B cell (primary cell): ENCODE measurements around the gene MAG. TPM values are rescaled to one million over a fixed set of nuclear protein-coding genes. Genes with fewer than 3 reads are reported as not detected.

Experiments used
- ATAC-seq: fragments of 200-7000 bp; cut with Tn5 transposase; one replicate; pipeline ENCODE4 v1.10.0; 2021; ENCODE audit warnings: low read depth, mild to moderate bottlenecking, moderate number of reproducible peaks, moderate library complexity
- CTCF ChIA-PET: fragments of 350-600 bp; sonication (Branson Sonifier 250); formaldehyde crosslinking; loops from one replicate; lab custom pipeline; 2021; ENCODE audit warnings: antibody characterized with exemption, inconsistent platforms; lab: Charles Lee
- POLR2A ChIA-PET: fragments of 350-600 bp; sonication (Branson Sonifier 250); formaldehyde crosslinking; loops from one replicate; lab custom pipeline; 2021; ENCODE audit warnings: antibody characterized with exemption; lab: Charles Lee
- DNase-seq: peaks from one replicate; pipeline ENCODE4 v3.0.0; 2013
- H2AFZ ChIP-seq: 2 replicates; pipeline ENCODE4 v1.6.1; 2012; ENCODE audit warnings: mild to moderate bottlenecking, low read depth, low read length; ENCODE audit not compliant: insufficient read depth, poor library complexity, severe bottlenecking
- H3K27ac ChIP-seq, 2 donors: 1 replicate in 1 of 2; 2 replicates in 1 of 2; pipeline ENCODE4 v1.5.1; 2012 to 2013; ENCODE audit warnings: low read length in 2 of 2, mild to moderate bottlenecking in 2 of 2, moderate library complexity in 1 of 2
- H3K27me3 ChIP-seq, 4 experiments: fragments of 200-600 bp in 1 of 4; sonication (generic) in 1 of 4; replicated peaks in 1 of 4; 1 replicate in 2 of 4; 2 replicates in 2 of 4; pipeline versions ENCODE4 v1.6.1 to v1.7.0; 2013 to 2016; ENCODE audit warnings: low read length in 3 of 4, mild to moderate bottlenecking in 2 of 4, mixed read lengths in 1 of 4, moderate library complexity in 1 of 4; ENCODE audit not compliant: insufficient read depth in 4 of 4, control insufficient read depth in 3 of 4; ENCODE audit errors: control extremely low read depth in 1 of 4
- H3K36me3 ChIP-seq, 2 experiments: replicated peaks in 1 of 2; 1 replicate in 1 of 2; 2 replicates in 1 of 2; pipeline versions ENCODE4 v1.6.1 to v1.7.1; 2013; ENCODE audit warnings: low read length in 1 of 2; ENCODE audit not compliant: insufficient read depth in 2 of 2, control insufficient read depth in 1 of 2; ENCODE audit errors: control extremely low read depth in 1 of 2, extremely low read depth in 1 of 2
- H3K4me1 ChIP-seq, 2 donors: fragments of 200-600 bp in 1 of 2; sonication (generic) in 1 of 2; 1 replicate in 1 of 2; 2 replicates in 1 of 2; pipeline versions ENCODE4 v1.5.1 to v1.6.1; 2013 to 2017; ENCODE audit warnings: low read length in 2 of 2; ENCODE audit not compliant: control insufficient read depth in 2 of 2, insufficient read depth in 2 of 2
- H3K4me2 ChIP-seq: replicated peaks from 2 replicates; pipeline ENCODE3; 2012; ENCODE audit warnings: mild to moderate bottlenecking, low read depth, low read length; ENCODE audit not compliant: poor library complexity, severe bottlenecking
- H3K4me3 ChIP-seq, 5 experiments: fragments of 200-600 bp in 1 of 5; sonication (generic) in 1 of 5; 1 replicate in 3 of 5; 2 replicates in 2 of 5; pipeline versions ENCODE4 v1.5.1 to v1.7.0; 2011 to 2016; ENCODE audit warnings: low read length in 4 of 5, mild to moderate bottlenecking in 4 of 5, low read depth in 2 of 5, control low read depth in 1 of 5, moderate library complexity in 1 of 5; ENCODE audit not compliant: insufficient read depth in 1 of 5; ENCODE audit errors: control extremely low read depth in 1 of 5, extremely low read depth in 1 of 5
- H3K79me2 ChIP-seq: fragments of 200-600 bp; sonication (generic); one replicate; pipeline ENCODE4 v1.6.0; 2016; ENCODE audit warnings: low read length; ENCODE audit not compliant: control insufficient read depth, insufficient read depth
- H3K9ac ChIP-seq: fragments of 200-600 bp; sonication (generic); 2 replicates; pipeline ENCODE4 v1.6.1; 2017; ENCODE audit warnings: mild to moderate bottlenecking, low read length, moderate library complexity
- H3K9me3 ChIP-seq, 3 donors: one replicate each; pipeline versions ENCODE4 v1.6.1 to v1.7.1; 2013; ENCODE audit warnings: low read length in 2 of 3; ENCODE audit not compliant: control insufficient read depth in 2 of 3, insufficient read depth in 1 of 3; ENCODE audit errors: control extremely low read depth in 1 of 3
- H4K20me1 ChIP-seq: 2 replicates; pipeline ENCODE4 v1.6.0; 2012; ENCODE audit warnings: mild to moderate bottlenecking, low read length; ENCODE audit not compliant: insufficient read depth, control insufficient read depth, poor library complexity, severe bottlenecking
- H3K27ac Mint-ChIP-seq: one replicate; pipeline ENCODE4 v1.8.0; 2021; ENCODE audit warnings: mixed read lengths
- H3K27me3 Mint-ChIP-seq: one replicate; pipeline ENCODE4 v1.8.0; 2021; ENCODE audit warnings: mixed read lengths
- H3K4me1 Mint-ChIP-seq: one replicate; pipeline ENCODE4 v1.8.0; 2021; ENCODE audit warnings: mixed read lengths
- H3K4me3 Mint-ChIP-seq: one replicate; pipeline ENCODE4 v1.8.0; 2021; ENCODE audit warnings: mixed read lengths
- H3K9me3 Mint-ChIP-seq: one replicate; pipeline ENCODE4 v1.8.0; 2022; ENCODE audit warnings: mixed read lengths; ENCODE audit not compliant: insufficient read depth
- CTCF ChIP-seq: fragments of 200-600 bp; IDR thresholded peaks from one replicate; pipeline ENCODE4 v1.8.0; 2022; ENCODE audit warnings: antibody characterized with exemption, mild to moderate bottlenecking
- EZH2 ChIP-seq: IDR thresholded peaks from 2 replicates; pipeline ENCODE4 v1.6.1; 2012; ENCODE audit warnings: borderline replicate concordance, low read depth, mild to moderate bottlenecking, moderate library complexity, low read length; ENCODE audit not compliant: insufficient read depth, poor library complexity, severe bottlenecking
- WGBS: methylation state at CpG from one replicate; pipeline ENCODE4 v1.1.5; 2013; ENCODE audit warnings: missing lambda C conversion rate; ENCODE audit not compliant: insufficient coverage; 5-methylcytosine and 5-hydroxymethylcytosine counted together
- intact Hi-C: fragments of 100-400 bp; cut with micrococcal nuclease; formaldehyde crosslinking; loops from one replicate; pipeline ENCODE4 v1.10.0; 2022
- polyA plus RNA-seq: library from polyadenylated mRNA; depleted of rRNA; stranded (reverse); fragments of >200 nt; gene quantifications from 2 replicates; pipeline ENCODE4 v1.2.3, GENCODE V29; 2012
- total RNA-seq, 2 donors: library from RNA; stranded (reverse); fragments of 120-200 nt in 1 of 2; gene quantifications; 1 replicate in 1 of 2; 2 replicates in 1 of 2; pipeline versions ENCODE4 v1.2.3 to v1.2.4, GENCODE V29; 2013 to 2022

Gene MAG
- total and polyA plus RNA-seq, 2 donors (not counting 1 experiment from before 2014, with no cell fraction given), result 0.12 to 0.58 TPM

- no peaks in the 10 kb centered on the region for H3K9me3 Mint-ChIP-seq
- Histone ChIP-seq H2AFZ (no peak overlapping the region), H3K27ac (no peak overlapping the region), H3K9me3 (no peaks in the 10 kb centered on the region), H3K9ac (no peak overlapping the region), H3K4me1 (peaks cover 38 to 42% of the 10 kb centered on the region in 2 donors), H4K20me1 (no peaks in the 10 kb centered on the region), H3K36me3 (no peaks in the 10 kb centered on the region), H3K79me2 (no peaks in the 10 kb centered on the region), H3K27me3 (no peaks in the 10 kb centered on the region), H3K4me2 (no peak overlapping the region), H3K4me3 (no peak overlapping the region)
- DNase-seq (no peak), ATAC-seq (no peak)
- CTCF ChIA-PET, result interaction anchor here (0.9 kb wide), 1 partner anchor 68 kb away, joined by 5 read pairs; no protein-coding TSS in a partner anchor
- TF ChIP-seq CTCF, result no peak
- TF ChIP-seq EZH2, result no peak
- WGBS, result 93% methylated on average over 17 of the region's 17 CpGs
- POLR2A ChIA-PET, result interaction anchor here (0.7 to 1.5 kb wide), 3 partner anchors 12 to 74 kb away, joined by 3 to 5 read pairs (median 3); no protein-coding TSS in a partner anchor
- no peak overlapping the region for H3K27ac Mint-ChIP-seq
- no peaks in the 10 kb centered on the region for H3K27me3 Mint-ChIP-seq
- intact Hi-C loops, result loop anchor here (5.0 kb wide), 2 partner anchors 38 to 63 kb away; partner anchors contain the start of gene FFAR1
- H3K4me3 Mint-ChIP-seq, result no peak overlapping the region
- peaks cover 46% of the 10 kb centered on the region for H3K4me1 Mint-ChIP-seq
Observed at GRCh38 chr19:35284153-35285094, 7.5 kb upstream of the MAG start.

- no peaks in the 10 kb centered on the region for H3K27me3 Mint-ChIP-seq
- ChIA-PET CTCF (no interaction called here), POLR2A (interaction anchor here (0.7 to 1.5 kb wide), 3 partner anchors 11 to 73 kb away, joined by 3 to 5 read pairs (median 3); no protein-coding TSS in a partner anchor)
- H3K4me3 ChIP-seq, result no peak overlapping the region
- no peaks in the 10 kb centered on the region for H3K27me3 ChIP-seq
- H3K9ac ChIP-seq, result no peak overlapping the region
- no peaks in the 10 kb centered on the region for H4K20me1 ChIP-seq
- H3K4me1 ChIP-seq, result peaks cover 35 to 38% of the 10 kb centered on the region in 2 donors
- intact Hi-C loops, result no loop called here
- H3K36me3 ChIP-seq, result no peaks in the 10 kb centered on the region
- H2AFZ ChIP-seq, result no peak overlapping the region
- H3K9me3 ChIP-seq, result no peaks in the 10 kb centered on the region
- peaks cover 41% of the 10 kb centered on the region for H3K4me1 Mint-ChIP-seq
- ATAC-seq, result no peak
- no peak overlapping the region for H3K4me2 ChIP-seq
- no peak overlapping the region for H3K4me3 Mint-ChIP-seq
- H3K9me3 Mint-ChIP-seq, result no peaks in the 10 kb centered on the region
- no peaks in the 10 kb centered on the region for H3K79me2 ChIP-seq
- no peak for DNase-seq
- no peak overlapping the region for H3K27ac ChIP-seq
- TF ChIP-seq EZH2 (no peak), CTCF (no peak)
- H3K27ac Mint-ChIP-seq, result no peak overlapping the region
- WGBS, result no CpG with 5 or more reads among the region's 1 CpG
Observed at GRCh38 chr19:35285095-35285449, 6.9 kb upstream of the MAG start.
